Activated CD4-positive, alpha-beta T cell treated with anti-CD3 and anti-CD28 coated beads for 36 hours (primary cell): ENCODE results near the gene CYLD. TPM values are rescaled to one million over a fixed set of nuclear protein-coding genes. Genes with fewer than 3 reads are reported as not detected.

Experiments
- ATAC-seq: fragments of 200-7000 bp; cut with Tn5 transposase; one replicate; pipeline ENCODE4 v1.10.0; 2021; ENCODE audit warnings: mild to moderate bottlenecking, moderate library complexity
- CTCF ChIA-PET: fragments of 350-600 bp; sonication (Branson Sonifier 250); formaldehyde crosslinking; loops from one replicate; lab custom pipeline; 2021; ENCODE audit warnings: antibody characterized with exemption; lab: Charles Lee
- POLR2A ChIA-PET: fragments of 350-600 bp; sonication (Branson Sonifier 250); formaldehyde crosslinking; loops from one replicate; lab custom pipeline; 2021; ENCODE audit warnings: antibody characterized with exemption, inconsistent platforms; lab: Charles Lee
- DNase-seq: peaks from one replicate; pipeline ENCODE4 v3.0.0-alpha.2; 2020
- H3K27ac Mint-ChIP-seq: one replicate; pipeline ENCODE4 v1.8.0; 2021; ENCODE audit warnings: mixed read lengths
- H3K27me3 Mint-ChIP-seq: one replicate; pipeline ENCODE4 v1.8.0; 2021; ENCODE audit warnings: mixed read lengths
- H3K36me3 Mint-ChIP-seq: one replicate; pipeline ENCODE4 v1.8.0; 2021; ENCODE audit warnings: low read depth, mixed read lengths
- H3K4me1 Mint-ChIP-seq: one replicate; pipeline ENCODE4 v1.8.0; 2021; ENCODE audit warnings: mixed read lengths
- H3K4me3 Mint-ChIP-seq: one replicate; pipeline ENCODE4 v1.8.0; 2021; ENCODE audit warnings: mild to moderate bottlenecking, moderate library complexity, mixed read lengths
- H3K9me3 Mint-ChIP-seq: one replicate; pipeline ENCODE4 v1.8.0; 2021; ENCODE audit warnings: low read depth, mixed read lengths
- intact Hi-C, 2 experiments: fragments of 100-400 bp; cut with DNase I in 1 of 2; cut with micrococcal nuclease in 1 of 2; formaldehyde crosslinking; loops; one replicate each; pipeline versions ENCODE4 v1.14.2 to v1.15.1; 2022 to 2024; cut with DNase I, micrococcal nuclease
- total RNA-seq, 2 experiments: library from RNA; stranded (reverse); gene quantifications; one replicate each; pipeline ENCODE4 v1.2.3, GENCODE V29; 2021

The CYLD gene
- total RNA-seq, 2 experiments from 2014 or later, result 72.4 to 92.8 TPM

- peak; percentile 76 for DNase-seq
- peaks cover 79% of the 10 kb centered on the region for H3K4me1 Mint-ChIP-seq
- peak overlapping the region; percentile 71 for H3K4me3 Mint-ChIP-seq
- no peaks in the 10 kb centered on the region for H3K9me3 Mint-ChIP-seq
- ChIA-PET POLR2A (interaction anchor here (1.3 kb wide), 1 partner anchor 31 kb away, joined by 3 read pairs; no protein-coding TSS in a partner anchor), CTCF (interaction anchor here (0.7 to 1.8 kb wide), 8 partner anchors 13 to 108 kb away, joined by 3 to 6 read pairs (median 4); partner anchors contain the start of gene CYLD)
- peak; percentile 44 for ATAC-seq
- H3K27me3 Mint-ChIP-seq, result no peaks in the 10 kb centered on the region
- peaks cover 11% of the 10 kb centered on the region for H3K36me3 Mint-ChIP-seq
- H3K27ac Mint-ChIP-seq, result peak overlapping the region; percentile 88
- intact Hi-C loops, result loop anchor here (1.0 to 5.0 kb wide), 3 partner anchors 14 to 44 kb away; partner anchors contain the start of genes CYLD (in 1 of the 2) and SNX20 (in 1 of the 2)
Measured at GRCh38 chr16:50697881-50698767, 43.8 kb upstream of the CYLD start.

DNA sequence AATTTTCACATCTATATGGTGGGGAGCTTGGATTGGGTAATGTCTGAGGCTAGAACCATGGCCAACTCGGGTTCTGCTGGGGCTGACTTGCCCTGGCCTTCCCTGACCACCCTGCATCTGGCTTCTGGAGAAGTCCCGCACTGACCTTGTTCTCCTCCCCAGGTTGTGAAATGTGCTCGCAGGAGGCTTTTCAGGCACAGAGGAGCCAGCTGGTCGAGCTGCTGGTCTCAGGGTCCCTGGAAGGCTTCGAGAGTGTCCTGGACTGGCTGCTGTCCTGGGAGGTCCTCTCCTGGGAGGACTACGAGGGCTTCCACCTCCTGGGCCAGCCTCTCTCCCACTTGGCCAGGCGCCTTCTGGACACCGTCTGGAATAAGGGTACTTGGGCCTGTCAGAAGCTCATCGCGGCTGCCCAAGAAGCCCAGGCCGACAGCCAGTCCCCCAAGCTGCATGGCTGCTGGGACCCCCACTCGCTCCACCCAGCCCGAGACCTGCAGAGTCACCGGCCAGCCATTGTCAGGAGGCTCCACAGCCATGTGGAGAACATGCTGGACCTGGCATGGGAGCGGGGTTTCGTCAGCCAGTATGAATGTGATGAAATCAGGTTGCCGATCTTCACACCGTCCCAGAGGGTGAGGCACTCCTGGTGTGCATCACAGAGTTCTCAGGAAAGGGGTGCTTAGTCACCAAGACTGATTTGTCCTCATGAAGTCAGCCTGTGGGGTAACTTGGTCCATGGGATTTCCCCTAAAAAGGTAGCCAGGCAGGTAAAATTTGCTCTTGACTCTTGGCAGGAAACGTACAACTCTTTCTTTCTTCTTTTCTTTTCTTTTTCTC is 42.3 kb upstream of the CYLD start:
- intact Hi-C loops, result loop anchor here (1.0 to 5.0 kb wide), 2 partner anchors 42 to 43 kb away; partner anchors contain the start of gene CYLD (in 1 of the 2)
- DNase-seq (peak; percentile 82), ATAC-seq (peak; percentile 80)
- peaks cover 70% of the 10 kb centered on the region for H3K4me1 Mint-ChIP-seq
- H3K36me3 Mint-ChIP-seq, result peaks cover 22% of the 10 kb centered on the region
- peaks cover 8% of the 10 kb centered on the region for H3K9me3 Mint-ChIP-seq
- H3K4me3 Mint-ChIP-seq, result peak overlapping the region; percentile 71
- ChIA-PET CTCF (interaction anchor here (0.8 to 2.0 kb wide), 10 partner anchors 20 to 107 kb away, joined by 3 to 10 read pairs (median 3); partner anchors contain the start of gene CYLD), POLR2A (interaction anchor here (0.6 to 1.4 kb wide), 6 partner anchors 8 to 44 kb away, joined by 3 to 4 read pairs (median 3); partner anchors contain the start of gene CYLD)
- H3K27me3 Mint-ChIP-seq, result no peaks in the 10 kb centered on the region
- peak overlapping the region; percentile 88 for H3K27ac Mint-ChIP-seq

GRCh38 chr16:50702725-50703124 is 39.2 kb upstream of the CYLD start:
- ATAC-seq (no peak), DNase-seq (no peak)
- peaks cover 36% of the 10 kb centered on the region for H3K36me3 Mint-ChIP-seq
- H3K4me1 Mint-ChIP-seq, result peaks cover 63% of the 10 kb centered on the region
- H3K27me3 Mint-ChIP-seq, result no peaks in the 10 kb centered on the region
- H3K27ac Mint-ChIP-seq, result no peak overlapping the region
- peaks cover 17% of the 10 kb centered on the region for H3K9me3 Mint-ChIP-seq
- intact Hi-C loops, result no loop called here
- CTCF ChIA-PET, result interaction anchor here (0.7 to 2.4 kb wide), 7 partner anchors 26 to 104 kb away, joined by 3 to 11 read pairs (median 4); no protein-coding TSS in a partner anchor
- no peak overlapping the region for H3K4me3 Mint-ChIP-seq
- POLR2A ChIA-PET, result no interaction called here

- Mint-ChIP-seq H3K27ac (no peak overlapping the region), H3K4me3 (no peak overlapping the region), H3K27me3 (no peaks in the 10 kb centered on the region), H3K4me1 (peaks cover 63% of the 10 kb centered on the region), H3K36me3 (peaks cover 40% of the 10 kb centered on the region), H3K9me3 (peaks cover 17% of the 10 kb centered on the region)
- no peak for DNase-seq
- no peak for ATAC-seq
- intact Hi-C loops, result no loop called here
- POLR2A ChIA-PET, result interaction anchor here (0.6 kb wide), 1 partner anchor 38 kb away, joined by 3 read pairs; the partner anchor contains the start of gene CYLD
- CTCF ChIA-PET, result no interaction called here
Measured at GRCh38 chr16:50704245-50704644, 37.6 kb upstream of the CYLD start.

- H3K4me1 Mint-ChIP-seq, result peaks cover 63% of the 10 kb centered on the region
- H3K4me3 Mint-ChIP-seq, result no peak overlapping the region
- ChIA-PET POLR2A (no interaction called here), CTCF (no interaction called here)
- no peak overlapping the region for H3K27ac Mint-ChIP-seq
- no peak for DNase-seq
- no peaks in the 10 kb centered on the region for H3K27me3 Mint-ChIP-seq
- no peak for ATAC-seq
- peaks cover 17% of the 10 kb centered on the region for H3K9me3 Mint-ChIP-seq
- intact Hi-C loops, result loop anchor here in 1 of 2 experiments (5.0 kb wide), 1 partner anchor 33 kb away; no protein-coding TSS in a partner anchor
- H3K36me3 Mint-ChIP-seq, result peaks cover 42% of the 10 kb centered on the region
Measured at GRCh38 chr16:50705436-50706110, 36.3 kb upstream of the CYLD start.

GRCh38 chr16:50706250-50706649 is 35.6 kb upstream of the CYLD start:
- intact Hi-C loops, result loop anchor here in 1 of 2 experiments (5.0 kb wide), 1 partner anchor 34 kb away; no protein-coding TSS in a partner anchor
- peaks cover 17% of the 10 kb centered on the region for H3K9me3 Mint-ChIP-seq
- DNase-seq (no peak), ATAC-seq (no peak)
- peaks cover 57% of the 10 kb centered on the region for H3K4me1 Mint-ChIP-seq
- peaks cover 36% of the 10 kb centered on the region for H3K36me3 Mint-ChIP-seq
- H3K27me3 Mint-ChIP-seq, result no peaks in the 10 kb centered on the region
- H3K27ac Mint-ChIP-seq, result peak overlapping the region; percentile 16
- H3K4me3 Mint-ChIP-seq, result no peak overlapping the region
- ChIA-PET CTCF (no interaction called here), POLR2A (no interaction called here)

GRCh38 chr16:50708373-50709060 is 33.4 kb upstream of the CYLD start:
- ChIA-PET POLR2A (interaction anchor here (0.6 to 1.7 kb wide), 4 partner anchors 8 to 33 kb away, joined by 3 to 9 read pairs (median 4); partner anchors contain the start of gene CYLD), CTCF (interaction anchor here (0.7 to 1.4 kb wide), 8 partner anchors 12 to 683 kb away, joined by 3 to 8 read pairs (median 4); partner anchors contain the start of genes CNEP1R1 and SNX20)
- Mint-ChIP-seq H3K4me1 (peaks cover 50% of the 10 kb centered on the region), H3K27me3 (no peaks in the 10 kb centered on the region), H3K9me3 (peaks cover 17% of the 10 kb centered on the region), H3K36me3 (peaks cover 33% of the 10 kb centered on the region), H3K4me3 (peak overlapping the region; percentile 47), H3K27ac (peak overlapping the region; percentile 95)
- DNase-seq (peak; percentile 71), ATAC-seq (peak; percentile 89)
- intact Hi-C loops, result loop anchor here in 1 of 2 experiments (5.0 kb wide), 1 partner anchor 36 kb away; no protein-coding TSS in a partner anchor

DNA sequence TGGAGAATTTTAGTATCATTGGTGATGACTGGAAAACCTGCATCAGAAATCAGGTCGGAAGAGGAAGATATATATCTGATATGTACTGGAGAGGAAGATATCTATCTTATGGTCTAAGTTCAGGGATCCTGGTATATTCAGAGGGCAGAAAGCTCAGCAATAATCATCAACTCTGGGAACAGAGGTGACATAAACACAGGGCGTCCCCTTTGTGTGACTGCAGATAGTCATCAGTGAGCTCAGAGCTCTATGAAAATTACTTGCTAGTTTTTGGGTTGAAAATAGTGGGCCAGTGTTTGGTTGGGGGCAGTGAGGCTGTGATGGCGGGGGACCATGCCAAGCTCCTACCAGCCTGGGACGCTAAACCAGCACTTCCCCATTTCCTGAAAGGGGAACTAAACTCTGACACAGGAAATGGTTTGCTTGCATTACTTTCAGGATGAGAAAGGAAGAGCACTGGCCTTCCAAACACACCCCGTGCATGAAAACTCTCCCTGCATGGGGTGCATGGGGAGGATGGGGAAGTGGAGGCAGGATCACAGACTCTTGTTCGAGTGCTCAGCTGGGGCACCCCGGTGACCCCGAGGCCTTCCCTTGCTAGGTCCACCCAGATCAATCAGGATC is 32.7 kb upstream of the CYLD start:
- H3K4me3 Mint-ChIP-seq, result peak overlapping the region; percentile 47
- peak overlapping the region; percentile 95 for H3K27ac Mint-ChIP-seq
- intact Hi-C loops, result loop anchor here in 1 of 2 experiments (5.0 kb wide), 1 partner anchor 37 kb away; no protein-coding TSS in a partner anchor
- ChIA-PET CTCF (interaction anchor here (0.5 to 1.4 kb wide), 9 partner anchors 12 to 684 kb away, joined by 3 to 8 read pairs (median 4); partner anchors contain the start of genes CNEP1R1 and SNX20), POLR2A (interaction anchor here (0.7 to 1.7 kb wide), 3 partner anchors 17 to 32 kb away, joined by 3 to 9 read pairs (median 5); partner anchors contain the start of gene CYLD)
- no peaks in the 10 kb centered on the region for H3K27me3 Mint-ChIP-seq
- peaks cover 26% of the 10 kb centered on the region for H3K36me3 Mint-ChIP-seq
- H3K9me3 Mint-ChIP-seq, result peaks cover 11% of the 10 kb centered on the region
- DNase-seq (no peak), ATAC-seq (peak; percentile 56)
- H3K4me1 Mint-ChIP-seq, result peaks cover 51% of the 10 kb centered on the region

DNA sequence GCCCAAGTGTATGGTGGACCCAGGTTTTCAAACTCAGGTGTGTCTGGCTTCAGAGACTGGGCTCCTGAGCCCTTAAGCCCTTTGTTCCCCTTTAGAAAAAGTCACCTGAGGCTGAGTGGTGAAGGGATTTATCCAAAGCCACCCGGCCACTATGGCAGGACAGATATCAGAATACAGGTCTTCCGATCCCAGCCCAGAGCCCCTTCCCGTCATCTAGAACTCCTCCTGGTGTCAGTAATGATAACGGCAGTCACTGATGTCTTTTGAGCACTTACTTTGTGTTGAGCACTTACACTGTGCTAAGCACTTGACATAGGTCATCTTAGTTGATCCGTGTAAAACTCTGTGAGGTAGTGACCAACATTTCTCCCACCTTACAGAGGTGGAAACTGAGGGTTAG is 31.9 kb upstream of the CYLD start:
- Mint-ChIP-seq H3K4me3 (no peak overlapping the region), H3K36me3 (peaks cover 20% of the 10 kb centered on the region), H3K27me3 (no peaks in the 10 kb centered on the region), H3K4me1 (peaks cover 58% of the 10 kb centered on the region), H3K27ac (peak overlapping the region; percentile 55), H3K9me3 (peaks cover 6% of the 10 kb centered on the region)
- intact Hi-C loops, result loop anchor here in 1 of 2 experiments (5.0 kb wide), 1 partner anchor 38 kb away; no protein-coding TSS in a partner anchor
- ATAC-seq (no peak), DNase-seq (no peak)
- ChIA-PET CTCF (interaction anchor here (1.2 to 1.4 kb wide), 2 partner anchors 13 to 29 kb away, joined by 4 read pairs; partner anchors contain the start of gene SNX20), POLR2A (no interaction called here)
